Measurements from ENCODE around the gene TBX6. TPM values are rescaled to one million over a fixed set of nuclear protein-coding genes. Genes with fewer than 3 reads are reported as not detected.

The TBX6 gene
- total RNA-seq, 1 donor from 2014 or later = 2.7 TPM

- peak within 1 kb of the TSS; percentile 97 for H3K27ac Mint-ChIP-seq
- no peaks in the 10 kb centered on the region for H3K27me3 Mint-ChIP-seq (ENCODE audit: low read depth)
- DNase-seq (ENCODE audit: low spot score in 2 of 2, unreplicated experiment in 2 of 2) = peak; percentile 84 to 92
- no peaks in the 10 kb centered on the region for H3K9me3 Mint-ChIP-seq
- H3K36me3 Mint-ChIP-seq = peaks cover 15% of the 10 kb centered on the region
- H3K4me3 Mint-ChIP-seq = peak within 1 kb of the TSS; percentile 93
- TF ChIP-seq CTCF (IDR thresholded peaks at IDR 0.05; ENCODE audit: unreplicated experiment) = no peak
- H3K4me1 Mint-ChIP-seq = peaks cover 22% of the 10 kb centered on the region
Measured at GRCh38 chr16:30075503-30076275, 16.0 kb downstream of the TBX6 start, which contains the start of gene PPP4C. Gene PPP4C (plus strand): TSS chr16:30075994. CDS start chr16:30076378, 384 bp downstream.

GRCh38 chr16:30070490-30070889, 21.2 kb downstream of the TBX6 start:
- peaks cover 30% of the 10 kb centered on the region for H3K36me3 Mint-ChIP-seq
- no peak for DNase-seq (ENCODE audit: low spot score in 2 of 2, unreplicated experiment in 2 of 2)
- peak overlapping the region; percentile 69 for H3K27ac Mint-ChIP-seq
- no peaks in the 10 kb centered on the region for H3K27me3 Mint-ChIP-seq (ENCODE audit: low read depth)
- H3K4me1 Mint-ChIP-seq = peaks cover 33% of the 10 kb centered on the region
- no peak for TF ChIP-seq CTCF (IDR thresholded peaks at IDR 0.05; ENCODE audit: unreplicated experiment)
- H3K4me3 Mint-ChIP-seq = no peak overlapping the region
- no peaks in the 10 kb centered on the region for H3K9me3 Mint-ChIP-seq

GRCh38 chr16:30069611-30070462, 21.9 kb downstream of the TBX6 start:
- H3K36me3 Mint-ChIP-seq = peaks cover 30% of the 10 kb centered on the region
- peaks cover 32% of the 10 kb centered on the region for H3K4me1 Mint-ChIP-seq
- H3K27me3 Mint-ChIP-seq (ENCODE audit: low read depth) = no peaks in the 10 kb centered on the region
- TF ChIP-seq CTCF (IDR thresholded peaks at IDR 0.05; ENCODE audit: unreplicated experiment) = no peak
- H3K4me3 Mint-ChIP-seq = no peak overlapping the region
- peak overlapping the region; percentile 71 for H3K27ac Mint-ChIP-seq
- DNase-seq (ENCODE audit: low spot score in 2 of 2, unreplicated experiment in 2 of 2) = no peak
- H3K9me3 Mint-ChIP-seq = no peaks in the 10 kb centered on the region

- peak overlapping the region; percentile 45 for H3K4me3 Mint-ChIP-seq
- H3K27me3 Mint-ChIP-seq (ENCODE audit: low read depth) = no peaks in the 10 kb centered on the region
- H3K36me3 Mint-ChIP-seq = peaks cover 30% of the 10 kb centered on the region
- TF ChIP-seq CTCF (IDR thresholded peaks at IDR 0.05; ENCODE audit: unreplicated experiment) = peak; percentile 64
- H3K27ac Mint-ChIP-seq = peak overlapping the region; percentile 71
- H3K4me1 Mint-ChIP-seq = peaks cover 37% of the 10 kb centered on the region
- DNase-seq (ENCODE audit: low spot score in 2 of 2, unreplicated experiment in 2 of 2) = no peak
- no peaks in the 10 kb centered on the region for H3K9me3 Mint-ChIP-seq
Measured at GRCh38 chr16:30068750-30069610, 22.7 kb downstream of the TBX6 start.

GRCh38 chr16:30068333-30068732, 23.4 kb downstream of the TBX6 start:
- H3K4me1 Mint-ChIP-seq = peaks cover 43% of the 10 kb centered on the region
- H3K9me3 Mint-ChIP-seq = no peaks in the 10 kb centered on the region
- H3K4me3 Mint-ChIP-seq = peak overlapping the region; percentile 45
- no peak for TF ChIP-seq CTCF (IDR thresholded peaks at IDR 0.05; ENCODE audit: unreplicated experiment)
- peak overlapping the region; percentile 66 for H3K27ac Mint-ChIP-seq
- no peaks in the 10 kb centered on the region for H3K27me3 Mint-ChIP-seq (ENCODE audit: low read depth)
- DNase-seq (ENCODE audit: low spot score in 2 of 2, unreplicated experiment in 2 of 2) = no peak
- H3K36me3 Mint-ChIP-seq = peaks cover 30% of the 10 kb centered on the region

Data from mesothelial cell of epicardium (in vitro differentiated cells).